ENCODE results near the gene STARD9. TPM values are rescaled to one million over a fixed set of nuclear protein-coding genes. Genes with fewer than 3 reads are reported as not detected.

STARD9 gene
- total and polyA plus RNA-seq, 10 of the 15 experiments (the other 5 are each of a cell fraction or from before 2014, with no cell fraction given) = 0.58 to 11.5 (median 6.1) TPM

DNA sequence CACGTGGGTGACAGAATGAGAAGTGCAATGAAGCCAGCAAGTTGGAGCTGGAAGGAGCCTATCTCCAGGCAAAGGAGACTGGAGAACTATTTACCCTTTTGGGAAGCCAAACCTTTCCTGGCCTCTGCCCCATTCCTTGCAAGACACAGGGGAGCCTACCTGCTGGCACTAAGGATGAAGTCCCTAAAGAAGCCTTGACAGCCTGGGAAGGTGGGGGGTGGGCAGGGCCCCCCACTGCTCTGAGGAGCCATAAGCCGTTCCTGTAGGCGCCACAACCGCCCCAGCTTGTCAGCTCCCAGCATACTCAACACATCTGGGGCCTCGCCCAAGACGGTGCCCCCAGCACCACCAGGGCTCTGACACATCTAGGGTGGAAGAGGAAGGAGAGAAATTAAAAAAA is 156.1 kb downstream of the STARD9 start:
- intact Hi-C loops (cut with micrococcal nuclease; ENCODE audit: unreplicated experiment) = loop anchor here (10.0 kb wide), 1 partner anchor 193 kb away; the partner anchor contains the start of gene TTBK2
- H3K9me3 ChIP-seq (replicated peaks; ENCODE audit: control insufficient read depth, insufficient read depth, low read length) = no peaks in the 10 kb centered on the region

More for the DNA sequence above, 156.1 kb downstream of the STARD9 start:
- H4K20me1 ChIP-seq (ENCODE audit: control insufficient read depth, insufficient read depth) = no peaks in the 10 kb centered on the region
- WGBS (ENCODE audit: insufficient coverage, insufficient replicate concordance, low lambda C conversion rate, missing lambda C conversion rate) = 94% methylated on average over 6 of the region's 6 CpGs
- H3K36me3 ChIP-seq (ENCODE audit: control insufficient read depth in 2 of 2, insufficient read depth in 2 of 2, low read length in 1 of 2) = peaks cover 13 to 15% of the 10 kb centered on the region in 2 experiments
- H3K4me3 ChIP-seq = no peak overlapping the region
- no peak for ATAC-seq
- RAD21 ChIA-PET (ENCODE audit: unreplicated experiment) = interaction anchor here (1.4 kb wide), 1 partner anchor 195 kb away, joined by 3 read pairs; no protein-coding TSS in a partner anchor
- POLR2A ChIA-PET = no interaction called here
- in situ Hi-C loops (cut with MboI) = no loop called here
- H3K4me2 ChIP-seq (ENCODE audit: control insufficient read depth, insufficient read depth) = no peak overlapping the region
- DNase-seq (ENCODE audit: low read depth, low spot score) = no peak
- SMC1A ChIA-PET (ENCODE audit: uncharacterized antibody, unreplicated experiment) = no interaction called here
- no peak overlapping the region for H3K27ac ChIP-seq (ENCODE audit: control insufficient read depth, insufficient read depth)
- no TSS peak for BruUV-seq (replicated peaks)
- FAIRE-seq = no peak
- no peak for TF ChIP-seq ZNF592 (IDR thresholded peaks at IDR 0.05)
- H3K79me2 ChIP-seq (ENCODE audit: control insufficient read depth, insufficient read depth, low read length) = peaks cover 6% of the 10 kb centered on the region
- CTCF ChIA-PET = no interaction called here
- no peak overlapping the region for H2AFZ ChIP-seq (ENCODE audit: control insufficient read depth, low read depth, low read length)
- H3K4me1 ChIP-seq (ENCODE audit: control insufficient read depth, insufficient read depth, low read length) = peaks cover 18% of the 10 kb centered on the region
- H3K27me3 ChIP-seq (replicated peaks in 1 of 2; ENCODE audit: control insufficient read depth in 2 of 2, insufficient read depth in 2 of 2, low read length in 1 of 2) = no peaks in the 10 kb centered on the region
- no peak overlapping the region for H3K9ac ChIP-seq (ENCODE audit: control insufficient read depth, insufficient read depth, low read length)

Data from GM12878 (cell line).